H1 (cell line): Measurements from ENCODE around the gene TAB3. TPM values are rescaled to one million over a fixed set of nuclear protein-coding genes. Genes with fewer than 3 reads are reported as not detected.

ENCODE experiments used
- CTCF ChIA-PET: fragments of 300-600 bp; sonication (Branson Sonifier 250); formaldehyde crosslinking; loops from one replicate; lab custom pipeline; 2021; ENCODE audit not compliant: partially characterized antibody; lab: Charles Lee
- POLR2A ChIA-PET: fragments of 300-600 bp; sonication (Branson Sonifier 250); formaldehyde crosslinking; loops from one replicate; lab custom pipeline; 2021; ENCODE audit warnings: inconsistent platforms; ENCODE audit not compliant: partially characterized antibody; lab: Charles Lee
- DNase-seq, 2 experiments: peaks; one replicate each; pipeline versions ENCODE4 v3.0.0 to v3.0.0-alpha.2; 2010 to 2022; ENCODE audit warnings: low spot score in 2 of 2, low read depth in 1 of 2, mixed read lengths in 1 of 2
- FAIRE-seq: peaks from 2 replicates; lab custom pipeline; 2011; peaks lifted over from hg19 to GRCh38; lab: Jason Lieb, UNC
- H2AFZ ChIP-seq: 2 replicates; pipeline ENCODE4 v1.8.1; 2012; ENCODE audit warnings: low read length, inconsistent platforms
- H2AK5ac ChIP-seq: 2 replicates; pipeline ENCODE4 v1.6.1; 2013; ENCODE audit warnings: low read depth, low read length
- H2BK120ac ChIP-seq: replicated peaks from 2 replicates; pipeline ENCODE3; 2013; ENCODE audit warnings: low read depth, low read length, inconsistent platforms
- H2BK12ac ChIP-seq: 2 replicates; pipeline ENCODE4 v1.6.1; 2013; ENCODE audit warnings: low read depth, low read length
- H2BK15ac ChIP-seq: 2 replicates; pipeline ENCODE4 v1.6.1; 2013; ENCODE audit warnings: low read length
- H2BK20ac ChIP-seq: 2 replicates; pipeline ENCODE4 v1.6.1; 2013; ENCODE audit warnings: low read length
- H2BK5ac ChIP-seq: 2 replicates; pipeline ENCODE4 v1.6.1; 2013; ENCODE audit warnings: low read depth, low read length
- H3K14ac ChIP-seq: 2 replicates; pipeline ENCODE4 v1.6.1; 2013; ENCODE audit warnings: inconsistent platforms; ENCODE audit not compliant: insufficient read length
- H3K18ac ChIP-seq: 2 replicates; pipeline ENCODE4 v1.6.1; 2013; ENCODE audit warnings: low read length; ENCODE audit errors: extremely low read depth
- H3K23ac ChIP-seq: 2 replicates; pipeline ENCODE4 v1.6.1; 2013; ENCODE audit warnings: inconsistent platforms; ENCODE audit not compliant: insufficient read length
- H3K23me2 ChIP-seq: 2 replicates; pipeline ENCODE4 v1.6.1; 2013; ENCODE audit warnings: low read depth, low read length
- H3K27ac ChIP-seq: 2 replicates; pipeline ENCODE4 v1.6.1; 2011; ENCODE audit warnings: low read depth, low read length, inconsistent platforms
- H3K27me3 ChIP-seq, 4 experiments: replicated peaks in 1 of 4; 1 replicate in 1 of 4; 2 replicates in 3 of 4; pipeline versions ENCODE4 v1.6.1 to v1.8.1; 2011 to 2013; ENCODE audit warnings: low read length in 3 of 4, mild to moderate bottlenecking in 3 of 4, inconsistent platforms in 2 of 4, mixed read lengths in 2 of 4, moderate library complexity in 1 of 4; ENCODE audit not compliant: control insufficient read depth in 3 of 4, insufficient read depth in 3 of 4; ENCODE audit errors: extremely low read depth in 1 of 4
- H3K36me3 ChIP-seq, 4 experiments: 2 replicates each; pipeline versions ENCODE4 v1.6.1 to v1.8.1; 2011 to 2013; ENCODE audit warnings: mild to moderate bottlenecking in 4 of 4, low read length in 3 of 4, moderate library complexity in 2 of 4, control low read depth in 1 of 4, inconsistent platforms in 1 of 4; ENCODE audit not compliant: insufficient read depth in 4 of 4, control insufficient read depth in 2 of 4
- H3K4ac ChIP-seq: replicated peaks from 2 replicates; pipeline ENCODE3; 2013; ENCODE audit warnings: low read length, low read depth, mixed read lengths, inconsistent platforms; ENCODE audit not compliant: insufficient read length
- H3K4me1 ChIP-seq, 4 experiments: replicated peaks in 1 of 4; 1 replicate in 1 of 4; 2 replicates in 3 of 4; pipeline versions ENCODE4 v1.6.1 to v1.8.1; 2011 to 2013; ENCODE audit warnings: low read length in 3 of 4, inconsistent platforms in 2 of 4, mixed read lengths in 1 of 4; ENCODE audit not compliant: insufficient read depth in 4 of 4, control insufficient read depth in 3 of 4
- H3K4me2 ChIP-seq, 2 experiments: 2 replicates each; pipeline versions ENCODE4 v1.6.1 to v1.8.1; 2011 to 2013; ENCODE audit warnings: low read depth in 2 of 2, low read length in 2 of 2, control low read depth in 1 of 2, inconsistent platforms in 1 of 2, mild to moderate bottlenecking in 1 of 2; ENCODE audit not compliant: insufficient read depth in 1 of 2
- H3K4me3 ChIP-seq, 4 experiments: fragments of 200-600, 300-600 bp in 1 of 4; sonication (generic), shearing (Covaris generic), sonication (Bioruptor Twin) in 1 of 4; 2 replicates each; pipeline versions ENCODE4 v1.5.1 to v1.8.1; 2011 to 2016; ENCODE audit warnings: low read length in 4 of 4, low read depth in 3 of 4, control low read depth in 2 of 4, inconsistent platforms in 2 of 4, mild to moderate bottlenecking in 2 of 4, mixed read lengths in 1 of 4, moderate library complexity in 1 of 4; ENCODE audit not compliant: insufficient read depth in 2 of 4; ENCODE audit errors: extremely low read depth in 1 of 4
- H3K56ac ChIP-seq: replicated peaks from 2 replicates; pipeline ENCODE3; 2013; ENCODE audit warnings: low read depth, mild to moderate bottlenecking, mixed read lengths, low read length, inconsistent platforms; ENCODE audit not compliant: insufficient read length
- H3K79me1 ChIP-seq: 2 replicates; pipeline ENCODE4 v1.6.1; 2013; ENCODE audit warnings: low read depth, low read length, control low read depth
- H3K79me2 ChIP-seq, 2 experiments: 2 replicates each; pipeline versions ENCODE4 v1.6.1 to v1.8.1; 2012 to 2013; ENCODE audit warnings: low read length in 2 of 2, mild to moderate bottlenecking in 2 of 2, inconsistent platforms in 1 of 2; ENCODE audit not compliant: insufficient read depth in 2 of 2, control insufficient read depth in 1 of 2
- H3K9ac ChIP-seq, 4 experiments: replicated peaks in 1 of 4; 1 replicate in 1 of 4; 2 replicates in 3 of 4; pipeline versions ENCODE4 v1.6.1 to v1.8.1; 2011 to 2013; ENCODE audit warnings: low read depth in 3 of 4, low read length in 3 of 4, control low read depth in 2 of 4, mild to moderate bottlenecking in 2 of 4, moderate library complexity in 2 of 4, inconsistent platforms in 1 of 4; ENCODE audit errors: extremely low read depth in 1 of 4
- H3K9me3 ChIP-seq, 2 experiments: 2 replicates each; pipeline versions ENCODE4 v1.6.1 to v1.8.1; 2012 to 2013; ENCODE audit warnings: mild to moderate bottlenecking in 2 of 2, moderate library complexity in 2 of 2, control low read depth in 1 of 2, inconsistent platforms in 1 of 2, low read depth in 1 of 2, low read length in 1 of 2, mixed read lengths in 1 of 2; ENCODE audit not compliant: insufficient read depth in 2 of 2
- H4K20me1 ChIP-seq, 2 experiments: replicated peaks in 1 of 2; 2 replicates each; pipeline versions ENCODE3 to v1.8.1; 2011 to 2013; ENCODE audit warnings: inconsistent platforms in 2 of 2, low read length in 2 of 2, mild to moderate bottlenecking in 1 of 2; ENCODE audit not compliant: insufficient read depth in 2 of 2, control insufficient read depth in 1 of 2
- H4K5ac ChIP-seq: 2 replicates; pipeline ENCODE4 v1.6.1; 2013; ENCODE audit warnings: low read length, low read depth, mixed read lengths, inconsistent platforms; ENCODE audit not compliant: insufficient read length
- H4K8ac ChIP-seq: 2 replicates; pipeline ENCODE4 v1.8.0; 2013; ENCODE audit warnings: mild to moderate bottlenecking, moderate library complexity, low read length, inconsistent platforms; ENCODE audit not compliant: insufficient read depth; ENCODE audit errors: extremely low read depth
- H4K91ac ChIP-seq: replicated peaks from 2 replicates; pipeline ENCODE3; 2013; ENCODE audit warnings: low read length, mixed read lengths, inconsistent platforms; ENCODE audit not compliant: insufficient read length
- ATF2 ChIP-seq: IDR thresholded peaks from 2 replicates; pipeline ENCODE4 v1.6.1; 2012; ENCODE audit warnings: low read length, inconsistent platforms
- CBX8 ChIP-seq: fragments of 300-800, 300-1000 bp; sonication (generic); IDR thresholded peaks from 2 replicates; pipeline ENCODE4 v1.7.1; 2016; ENCODE audit warnings: low read depth, low read length, borderline replicate concordance
- CTCF ChIP-seq, 3 experiments: IDR thresholded peaks; 1 replicate in 2 of 3; 2 replicates in 1 of 3; pipeline versions ENCODE4 v1.5.1 to v1.6.1; 2011; ENCODE audit warnings: low read length in 3 of 3, mild to moderate bottlenecking in 3 of 3, inconsistent platforms in 2 of 3, low read depth in 1 of 3, moderate library complexity in 1 of 3; ENCODE audit not compliant: insufficient read depth in 1 of 3; ENCODE audit errors: control extremely low read depth in 1 of 3
- HDAC6 ChIP-seq: IDR thresholded peaks from one replicate; pipeline ENCODE4 v1.7.1; 2012; ENCODE audit warnings: low read depth, mild to moderate bottlenecking, inconsistent platforms, low read length, moderate library complexity
- KDM1A ChIP-seq: fragments of 200-600, 300-600 bp; sonication (generic); IDR thresholded peaks from 2 replicates; pipeline ENCODE4 v1.7.1; 2016; ENCODE audit warnings: mild to moderate bottlenecking, low read length, borderline replicate concordance
- KDM4A ChIP-seq: IDR thresholded peaks from one replicate; pipeline ENCODE4 v1.7.1; 2012; ENCODE audit warnings: low read depth, mild to moderate bottlenecking, moderate library complexity, low read length, inconsistent platforms; ENCODE audit not compliant: severe bottlenecking
- NANOG ChIP-seq: IDR thresholded peaks from 2 replicates; pipeline ENCODE4 v1.6.1; 2011; ENCODE audit warnings: low read length, low read depth, mild to moderate bottlenecking, inconsistent platforms; ENCODE audit not compliant: insufficient read depth, poor library complexity, severe bottlenecking
- RXRA ChIP-seq: IDR thresholded peaks from 2 replicates; pipeline ENCODE4 v1.6.1; 2011; ENCODE audit warnings: low read depth, mild to moderate bottlenecking, low read length, moderate library complexity; ENCODE audit not compliant: insufficient read depth
- SRF ChIP-seq: IDR thresholded peaks from 2 replicates; pipeline ENCODE4 v1.6.1; 2011; ENCODE audit warnings: mild to moderate bottlenecking, low read depth, low read length, moderate library complexity
- WGBS, 2 experiments: shearing (Covaris generic) in 1 of 2; methylation state at CpG; one replicate each; pipeline versions ENCODE4 v1.1.6 to v1.1.7; 2013 to 2015; ENCODE audit warnings: low lambda C conversion rate in 2 of 2, mixed read lengths in 2 of 2, inconsistent platforms in 1 of 2, low coverage in 1 of 2, missing lambda C conversion rate in 1 of 2; ENCODE audit not compliant: insufficient replicate concordance in 2 of 2, insufficient coverage in 1 of 2, insufficient read length in 1 of 2; ENCODE audit errors: extremely low coverage in 1 of 2, missing lambda C conversion rate in 1 of 2; 5-methylcytosine and 5-hydroxymethylcytosine counted together
- polyA plus RNA-seq, 7 experiments: library from polyadenylated mRNA; depleted of rRNA in 3 of 7; stranded (reverse) in 5 of 7; unstranded in 2 of 7; fragments of >200 nt in 5 of 7; fragments of 200-250 nt in 2 of 7; gene quantifications; 1 replicate in 5 of 7; 2 replicates in 1 of 7; 4 replicates in 1 of 7; pipeline versions ENCODE4 v1.2.1 to v1.2.3, GENCODE V29; 2011 to 2013; ENCODE audit warnings: missing spikeins in 2 of 7, mixed read lengths in 2 of 7
- total RNA-seq: library from RNA; stranded (reverse); fragmentation: NEBNext Ultra II Directional; extraction: Animal tissue kit (Norgen Biotek cat#: 25700); gene quantifications from 2 replicates; pipeline ENCODE4 v1.2.1, GENCODE V29; 2021

The TAB3 gene
- total and polyA plus RNA-seq, 2 of the 8 experiments (the other 6 are each of a cell fraction or from before 2014, with no cell fraction given): 12.7 to 12.9 TPM

- H3K27me3 ChIP-seq: no peaks in the 10 kb centered on the region
- H3K14ac ChIP-seq: no peak overlapping the region
- no peak overlapping the region for H3K9ac ChIP-seq
- no peak overlapping the region for H2BK120ac ChIP-seq
- H2BK5ac ChIP-seq: no peak overlapping the region
- no peaks in the 10 kb centered on the region for H3K79me2 ChIP-seq
- no peaks in the 10 kb centered on the region for H3K23me2 ChIP-seq
- no peak overlapping the region for H4K8ac ChIP-seq
- no peak overlapping the region for H4K91ac ChIP-seq
- ChIA-PET CTCF (no interaction called here), POLR2A (no interaction called here)
- no peaks in the 10 kb centered on the region for H3K79me1 ChIP-seq
- H3K27ac ChIP-seq: no peak overlapping the region
- H2AFZ ChIP-seq: no peak overlapping the region
- no peak overlapping the region for H3K4ac ChIP-seq
- no peak overlapping the region for H3K18ac ChIP-seq
- no peak overlapping the region for H4K5ac ChIP-seq
- H2BK12ac ChIP-seq: no peak overlapping the region
- 94% methylated on average over 4 of the region's 4 CpGs; no CpG with 5 or more reads in 1 of the 2 experiments for WGBS, 2 experiments
- peaks cover 0 to 3% (median 2%) of the 10 kb centered on the region in 4 experiments; a peak in 2 of 7 replicates for H3K4me1 ChIP-seq
- no peak overlapping the region for H3K23ac ChIP-seq
- H2BK20ac ChIP-seq: no peak overlapping the region
- FAIRE-seq: no peak
- H3K56ac ChIP-seq: no peak overlapping the region
- no peak overlapping the region for H3K4me3 ChIP-seq
- H2BK15ac ChIP-seq: no peak overlapping the region
- no peaks in the 10 kb centered on the region for H4K20me1 ChIP-seq
- no peak for DNase-seq
- H3K4me2 ChIP-seq: no peak overlapping the region
- H3K36me3 ChIP-seq: peaks cover 0 to 22% (median 3%) of the 10 kb centered on the region in 4 experiments; a peak in 3 of 8 replicates
- no peaks in the 10 kb centered on the region; a peak in 1 of 4 replicates for H3K9me3 ChIP-seq
- H2AK5ac ChIP-seq: no peak overlapping the region
- TF ChIP-seq KDM4A (no peak), RXRA (no peak), ATF2 (no peak), KDM1A (no peak), HDAC6 (no peak), NANOG (no peak), CTCF (IDR thresholded peaks at IDR 0.05; ENCODE audit: control extremely low read depth in 1 of 3, insufficient read depth in 1 of 3, low read depth in 1 of 3, low read length in 3 of 3) (no peak), SRF (no peak), CBX8 (no peak)
Observed at GRCh38 chrX:30833896-30834295, 55.2 kb downstream of the TAB3 start.
